CD4-positive, alpha-beta T cell treated with Interleukin-4 for 1 hour (primary cell): ENCODE data around the gene PHLDA3.

Experiments
- DNase-seq, 2 donors: peaks; one replicate each; pipeline ENCODE4 v3.0.0-alpha.2; 2020 to 2022

The PHLDA3 gene

GRCh38 chr1:201460814-201461644 is 8.0 kb downstream of the PHLDA3 start:
- no peak for DNase-seq

GRCh38 chr1:201459775-201460174 is 9.2 kb downstream of the PHLDA3 start:
- DNase-seq, result no peak

- no peak for DNase-seq
These were observed 9.9 kb downstream of the PHLDA3 start for GRCh38 chr1:201459052-201459451.

GRCh38 chr1:201457508-201457960 is 11.5 kb downstream of the PHLDA3 start:
- DNase-seq, result no peak

GRCh38 chr1:201456499-201457309 is 12.3 kb downstream of the PHLDA3 start:
- DNase-seq, result no peak

- DNase-seq, result no peak
These were observed 13.9 kb downstream of the PHLDA3 start for GRCh38 chr1:201455098-201455497.

GRCh38 chr1:201454608-201455007 is 14.4 kb downstream of the PHLDA3 start:
- no peak for DNase-seq

GRCh38 chr1:201452866-201453265 is 16.1 kb downstream of the PHLDA3 start:
- no peak for DNase-seq

GRCh38 chr1:201450721-201451291 is 18.2 kb downstream of the PHLDA3 start:
- DNase-seq, result no peak

- no peak for DNase-seq
These were observed 20.0 kb downstream of the PHLDA3 start for GRCh38 chr1:201448990-201449389.

GRCh38 chr1:201447903-201448871 is 20.8 kb downstream of the PHLDA3 start:
- DNase-seq, result peak; percentile 48 to 53

- no peak for DNase-seq
These were observed 23.7 kb downstream of the PHLDA3 start for GRCh38 chr1:201445310-201445709.

GRCh38 chr1:201444792-201445191 is 24.2 kb downstream of the PHLDA3 start:
- no peak for DNase-seq

- no peak for DNase-seq
These were observed 25.2 kb downstream of the PHLDA3 start for GRCh38 chr1:201443747-201444146.

- no peak for DNase-seq
These were observed 32.0 kb downstream of the PHLDA3 start for GRCh38 chr1:201436969-201437368.

GRCh38 chr1:201436393-201436792 is 32.6 kb downstream of the PHLDA3 start:
- no peak for DNase-seq

GRCh38 chr1:201434266-201434665 is 34.7 kb downstream of the PHLDA3 start:
- no peak for DNase-seq

- no peak for DNase-seq
These were observed 35.4 kb downstream of the PHLDA3 start for GRCh38 chr1:201433609-201434008.

- no peak for DNase-seq
These were observed 38.2 kb downstream of the PHLDA3 start for GRCh38 chr1:201430776-201431175.

- DNase-seq, result no peak
These were observed 39.1 kb downstream of the PHLDA3 start for GRCh38 chr1:201429736-201430501.

GRCh38 chr1:201427963-201428362 is 41.0 kb downstream of the PHLDA3 start:
- no peak for DNase-seq
